PC-3 (cell line): ENCODE results near the gene PTGR2. TPM values are rescaled to one million over a fixed set of nuclear protein-coding genes. Genes with fewer than 3 reads are reported as not detected.

Experiments used
- ATAC-seq: fragments of 200-7000 bp; cut with Tn5 transposase; 2 replicates; pipeline ENCODE4 v1.9.1; 2020; ENCODE audit warnings: mild to moderate bottlenecking, moderate library complexity
- BruUV-seq: library from RNA; stranded (reverse); fragments of 400-500 nt; replicated peaks from 2 replicates; lab custom pipeline; 2021; lab: Mats Ljungman, UMichigan
- CTCF ChIA-PET: fragments of 300-600 bp; sonication (Branson Sonifier 250); formaldehyde crosslinking; loops from one replicate; lab custom pipeline; 2022; ENCODE audit warnings: antibody characterized with exemption; lab: Charles Lee
- POLR2A ChIA-PET: fragments of 300-600 bp; sonication (Branson Sonifier 250); formaldehyde crosslinking; loops from one replicate; lab custom pipeline; 2022; ENCODE audit warnings: antibody characterized with exemption; ENCODE audit not compliant: unreplicated experiment; lab: Charles Lee
- DNase-seq: peaks from one replicate; pipeline ENCODE4 v3.0.0-alpha.2; 2015
- H2AFZ ChIP-seq: fragments of 300-600 bp; sonication (generic); 2 replicates; pipeline ENCODE4 v1.6.0; 2016; ENCODE audit warnings: antibody characterized with exemption, low read length
- H3F3A ChIP-seq: fragments of 300-600 bp; sonication (generic); one replicate; pipeline ENCODE4 v1.6.0; 2017; ENCODE audit warnings: antibody characterized with exemption, low read length, control low read depth, mild to moderate bottlenecking; ENCODE audit not compliant: unreplicated experiment
- H3K27ac ChIP-seq: fragments of 300-600 bp; sonication (generic); 2 replicates; pipeline ENCODE4 v1.5.1; 2016; ENCODE audit warnings: mild to moderate bottlenecking, low read length
- H3K27me3 ChIP-seq: fragments of 300-600 bp; sonication (generic); 2 replicates; pipeline ENCODE4 v1.6.1; 2016; ENCODE audit warnings: low read length, mixed read lengths
- H3K36me3 ChIP-seq: fragments of 300-600 bp; sonication (generic); 2 replicates; pipeline ENCODE4 v1.6.1; 2016; ENCODE audit warnings: low read depth, mixed run types, low read length, mixed read lengths
- H3K4me1 ChIP-seq: fragments of 300-600 bp; sonication (generic); 2 replicates; pipeline ENCODE4 v1.5.1; 2016; ENCODE audit warnings: low read length; ENCODE audit not compliant: insufficient read depth
- H3K4me2 ChIP-seq: fragments of 300-600 bp; sonication (generic); 2 replicates; pipeline ENCODE4 v1.6.0; 2016; ENCODE audit warnings: low read length
- H3K4me3 ChIP-seq: fragments of 300-600 bp; sonication (generic); 2 replicates; pipeline ENCODE4 v1.5.1; 2016; ENCODE audit warnings: mild to moderate bottlenecking, low read length, mixed read lengths
- H3K79me2 ChIP-seq: fragments of 300-600 bp; sonication (generic); 2 replicates; pipeline ENCODE4 v1.6.1; 2017; ENCODE audit warnings: low read length, mixed read lengths
- H3K9ac ChIP-seq: fragments of 300-600 bp; sonication (generic); 2 replicates; pipeline ENCODE4 v1.6.0; 2016; ENCODE audit warnings: mild to moderate bottlenecking, low read length
- H3K9me2 ChIP-seq: fragments of 300-600 bp; sonication (generic); replicated peaks from 2 replicates; pipeline ENCODE4 v1.6.1; 2016; ENCODE audit warnings: mixed run types, low read length, mixed read lengths
- H3K9me3 ChIP-seq: fragments of 300-600 bp; sonication (generic); 2 replicates; pipeline ENCODE4 v1.6.1; 2016; ENCODE audit warnings: low read length, mixed read lengths
- H4K20me1 ChIP-seq: fragments of 300-600 bp; sonication (generic); 2 replicates; pipeline ENCODE4 v1.6.1; 2016; ENCODE audit warnings: low read length, mixed read lengths
- EZH2 ChIP-seq: fragments of 300-600 bp; sonication (generic); IDR thresholded peaks from one replicate; pipeline ENCODE4 v1.6.1; 2017; ENCODE audit warnings: antibody characterized with exemption, mild to moderate bottlenecking, low read length; ENCODE audit not compliant: unreplicated experiment
- EZH2phosphoT487 ChIP-seq: fragments of 300-600 bp; sonication (generic); IDR thresholded peaks from 2 replicates; pipeline ENCODE4 v1.6.1; 2018; ENCODE audit warnings: mild to moderate bottlenecking, antibody characterized with exemption, low read length, borderline replicate concordance
- intact Hi-C: fragments of 100-400 bp; cut with micrococcal nuclease; formaldehyde crosslinking; loops from 2 replicates; pipeline ENCODE4 v1.9.0; 2023
- total RNA-seq: library from RNA; depleted of rRNA; stranded (reverse); fragments of >200 nt; gene quantifications from 2 replicates; pipeline ENCODE4 v1.2.3, GENCODE V29; 2014
- TF ChIP-seq, protein P1 (sequence below): fragments of 300-600 bp; sonication (generic); conservative IDR thresholded peaks from 2 replicates; pipeline ENCODE4 v1.5.1; 2017; ENCODE audit warnings: antibody characterized with exemption, low read depth, mild to moderate bottlenecking, low read length

PTGR2 gene
- total RNA-seq, 1 experiment from 2014 or later: 6.2 TPM

DNA sequence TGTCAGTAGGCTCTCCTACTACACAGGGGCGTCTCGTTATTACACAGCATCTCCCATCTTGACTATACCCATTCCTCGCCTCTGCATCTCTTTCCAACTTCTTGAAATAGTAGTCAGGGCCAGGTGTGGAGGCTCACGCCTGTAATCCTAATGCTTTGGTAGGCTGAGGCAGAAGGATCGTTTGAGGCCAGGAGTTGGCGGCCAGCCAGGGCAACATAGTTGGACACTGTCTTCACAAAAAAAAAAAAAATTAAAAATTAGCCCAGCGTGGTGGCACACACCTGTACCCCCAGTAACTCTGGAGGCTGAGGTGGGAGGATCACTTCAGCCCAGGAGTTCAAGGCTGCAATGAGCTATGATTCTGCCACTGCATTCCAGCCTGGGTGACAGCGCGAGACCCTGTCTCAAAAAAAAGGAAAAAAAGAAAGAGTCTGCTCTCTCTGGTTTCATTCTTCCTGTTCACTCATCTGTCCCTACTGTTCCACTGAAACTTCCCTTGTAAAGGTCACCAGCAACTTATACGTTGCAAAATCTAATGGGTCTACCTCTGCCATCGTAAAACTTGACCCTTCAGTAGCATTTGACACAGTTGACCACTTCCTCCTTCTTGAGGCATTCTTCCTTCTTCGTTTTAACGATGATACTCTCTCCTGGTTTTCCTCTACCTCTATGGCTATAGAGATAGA, 41.0 kb upstream of the PTGR2 start:
- Histone ChIP-seq H3K79me2 (no peaks in the 10 kb centered on the region), H3K9me3 (no peaks in the 10 kb centered on the region), H3K36me3 (no peaks in the 10 kb centered on the region), H3K27me3 (no peaks in the 10 kb centered on the region), H2AFZ (no peak overlapping the region), H3K4me1 (no peaks in the 10 kb centered on the region), H3K9ac (no peak overlapping the region), H3F3A (no peaks in the 10 kb centered on the region), H4K20me1 (no peaks in the 10 kb centered on the region), H3K9me2 (no peaks in the 10 kb centered on the region), H3K27ac (no peak overlapping the region), H3K4me2 (no peak overlapping the region), H3K4me3 (no peak overlapping the region)
- TF ChIP-seq EZH2phosphoT487 (no peak), EZH2 (no peak)
- TF ChIP-seq, protein P1, sequence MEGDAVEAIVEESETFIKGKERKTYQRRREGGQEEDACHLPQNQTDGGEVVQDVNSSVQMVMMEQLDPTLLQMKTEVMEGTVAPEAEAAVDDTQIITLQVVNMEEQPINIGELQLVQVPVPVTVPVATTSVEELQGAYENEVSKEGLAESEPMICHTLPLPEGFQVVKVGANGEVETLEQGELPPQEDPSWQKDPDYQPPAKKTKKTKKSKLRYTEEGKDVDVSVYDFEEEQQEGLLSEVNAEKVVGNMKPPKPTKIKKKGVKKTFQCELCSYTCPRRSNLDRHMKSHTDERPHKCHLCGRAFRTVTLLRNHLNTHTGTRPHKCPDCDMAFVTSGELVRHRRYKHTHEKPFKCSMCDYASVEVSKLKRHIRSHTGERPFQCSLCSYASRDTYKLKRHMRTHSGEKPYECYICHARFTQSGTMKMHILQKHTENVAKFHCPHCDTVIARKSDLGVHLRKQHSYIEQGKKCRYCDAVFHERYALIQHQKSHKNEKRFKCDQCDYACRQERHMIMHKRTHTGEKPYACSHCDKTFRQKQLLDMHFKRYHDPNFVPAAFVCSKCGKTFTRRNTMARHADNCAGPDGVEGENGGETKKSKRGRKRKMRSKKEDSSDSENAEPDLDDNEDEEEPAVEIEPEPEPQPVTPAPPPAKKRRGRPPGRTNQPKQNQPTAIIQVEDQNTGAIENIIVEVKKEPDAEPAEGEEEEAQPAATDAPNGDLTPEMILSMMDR: no peak
- POLR2A ChIA-PET: no interaction called here
- CTCF ChIA-PET: no interaction called here
- ATAC-seq: no peak
- intact Hi-C loops: no loop called here
- no peak for DNase-seq
- BruUV-seq: no TSS peak

DNA sequence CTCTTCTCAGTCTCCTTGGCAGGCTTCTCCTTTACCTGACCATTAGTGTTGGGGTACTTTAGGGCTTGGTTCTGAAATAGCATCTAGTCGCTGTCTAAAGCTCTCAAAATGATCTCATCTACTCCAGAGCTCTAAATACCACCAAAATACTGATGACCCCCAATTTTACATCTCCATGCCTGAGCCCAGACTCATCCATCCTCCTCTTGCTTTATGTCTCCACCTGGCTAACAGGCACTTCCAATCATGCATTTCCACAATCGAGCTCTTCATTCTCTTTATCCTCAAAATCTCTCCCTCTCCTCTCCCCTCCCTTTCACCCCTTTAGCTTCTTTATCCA, 40.5 kb upstream of the PTGR2 start:
- ChIA-PET CTCF (no interaction called here), POLR2A (no interaction called here)
- ATAC-seq (no peak), DNase-seq (no peak)
- no peaks in the 10 kb centered on the region for H3K9me2 ChIP-seq
- no peaks in the 10 kb centered on the region for H3K79me2 ChIP-seq
- no peak overlapping the region for H3K4me2 ChIP-seq
- no peaks in the 10 kb centered on the region for H3K9me3 ChIP-seq
- TF ChIP-seq EZH2 (no peak), EZH2phosphoT487 (no peak)
- TF ChIP-seq, protein P1: no peak
- no peak overlapping the region for H3K9ac ChIP-seq
- intact Hi-C loops: no loop called here
- H3K4me1 ChIP-seq: no peaks in the 10 kb centered on the region
- no peaks in the 10 kb centered on the region for H3F3A ChIP-seq
- H3K36me3 ChIP-seq: no peaks in the 10 kb centered on the region
- BruUV-seq: no TSS peak
- no peak overlapping the region for H3K4me3 ChIP-seq
- H3K27ac ChIP-seq: no peak overlapping the region
- H4K20me1 ChIP-seq: no peaks in the 10 kb centered on the region
- H2AFZ ChIP-seq: no peak overlapping the region
- no peaks in the 10 kb centered on the region for H3K27me3 ChIP-seq

DNA sequence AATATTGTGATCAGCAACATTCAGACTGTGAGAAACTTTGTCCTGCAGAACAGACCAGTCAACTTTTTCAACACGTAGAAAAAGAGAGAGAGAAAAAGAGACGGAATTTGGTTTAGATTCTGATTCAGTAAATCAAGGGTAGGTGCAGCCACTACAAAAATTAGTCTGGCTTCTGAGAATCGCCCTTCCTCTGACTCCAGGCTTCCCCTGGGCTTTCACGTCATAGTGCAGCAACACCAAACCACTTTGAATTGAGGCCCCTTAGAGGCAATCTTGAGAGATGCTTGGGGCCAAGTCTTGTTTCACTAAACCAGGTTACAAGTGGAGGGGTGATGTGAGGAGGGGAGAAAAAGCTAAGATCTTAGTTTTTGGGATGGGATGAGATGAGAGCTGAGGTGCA, 37.5 kb upstream of the PTGR2 start:
- ATAC-seq (no peak), DNase-seq (no peak)
- POLR2A ChIA-PET: no interaction called here
- no peaks in the 10 kb centered on the region for H3K27me3 ChIP-seq
- no peak overlapping the region for H3K4me2 ChIP-seq
- no peaks in the 10 kb centered on the region for H3K9me3 ChIP-seq
- no TSS peak for BruUV-seq
- TF ChIP-seq EZH2phosphoT487 (no peak), EZH2 (no peak)
- TF ChIP-seq, protein P1: no peak
- CTCF ChIA-PET: no interaction called here
- no peaks in the 10 kb centered on the region for H3K79me2 ChIP-seq
- no peaks in the 10 kb centered on the region for H3K9me2 ChIP-seq
- no peaks in the 10 kb centered on the region for H4K20me1 ChIP-seq
- H2AFZ ChIP-seq: no peak overlapping the region
- no peaks in the 10 kb centered on the region for H3K36me3 ChIP-seq
- intact Hi-C loops: no loop called here
- H3F3A ChIP-seq: no peaks in the 10 kb centered on the region
- H3K4me1 ChIP-seq: no peaks in the 10 kb centered on the region
- no peak overlapping the region for H3K9ac ChIP-seq
- no peak overlapping the region for H3K27ac ChIP-seq
- no peak overlapping the region for H3K4me3 ChIP-seq
